Measurements from ENCODE around the gene SBSN.

SBSN gene

GRCh38 chr19:35560677-35561076 is 32.6 kb upstream of the SBSN start:
- H3K27me3 ChIP-seq (ENCODE audit: control insufficient read depth, insufficient read depth, low read length): peaks cover 37% of the 10 kb centered on the region

GRCh38 chr19:35560271-35560670 is 32.2 kb upstream of the SBSN start:
- peaks cover 37% of the 10 kb centered on the region for H3K27me3 ChIP-seq (ENCODE audit: control insufficient read depth, insufficient read depth, low read length)
- no peaks in the 10 kb centered on the region for H3K9me3 ChIP-seq (ENCODE audit: control insufficient read depth, insufficient read depth, low read length)
- H3K36me3 ChIP-seq (ENCODE audit: control insufficient read depth, insufficient read depth, low read length): no peaks in the 10 kb centered on the region
- no peaks in the 10 kb centered on the region for H3K4me1 ChIP-seq (ENCODE audit: control insufficient read depth, insufficient read depth, low read length)
- no peak overlapping the region for H3K9ac ChIP-seq (ENCODE audit: low read depth, low read length)
- H3K4me3 ChIP-seq (ENCODE audit: low read depth, low read length): no peak overlapping the region
- no peak overlapping the region for H3K27ac ChIP-seq (ENCODE audit: low read depth, low read length)

More at GRCh38 chr19:35560677-35561076, 32.6 kb upstream of the SBSN start:
- H3K9me3 ChIP-seq (ENCODE audit: control insufficient read depth, insufficient read depth, low read length): no peaks in the 10 kb centered on the region
- no peaks in the 10 kb centered on the region for H3K36me3 ChIP-seq (ENCODE audit: control insufficient read depth, insufficient read depth, low read length)
- H3K4me1 ChIP-seq (ENCODE audit: control insufficient read depth, insufficient read depth, low read length): no peaks in the 10 kb centered on the region
- no peak overlapping the region for H3K27ac ChIP-seq (ENCODE audit: low read depth, low read length)
- no peak overlapping the region for H3K9ac ChIP-seq (ENCODE audit: low read depth, low read length)
- no peak overlapping the region for H3K4me3 ChIP-seq (ENCODE audit: low read depth, low read length)

- no peaks in the 10 kb centered on the region for H3K36me3 ChIP-seq (ENCODE audit: control insufficient read depth, insufficient read depth, low read length)
- no peak overlapping the region for H3K4me3 ChIP-seq (ENCODE audit: low read depth, low read length)
- no peak overlapping the region for H3K9ac ChIP-seq (ENCODE audit: low read depth, low read length)
- peaks cover 37% of the 10 kb centered on the region for H3K27me3 ChIP-seq (ENCODE audit: control insufficient read depth, insufficient read depth, low read length)
- no peaks in the 10 kb centered on the region for H3K9me3 ChIP-seq (ENCODE audit: control insufficient read depth, insufficient read depth, low read length)
- no peaks in the 10 kb centered on the region for H3K4me1 ChIP-seq (ENCODE audit: control insufficient read depth, insufficient read depth, low read length)
- H3K27ac ChIP-seq (ENCODE audit: low read depth, low read length): no peak overlapping the region
These were observed 31.7 kb upstream of the SBSN start for GRCh38 chr19:35559781-35560180.

GRCh38 chr19:35559281-35559659 is 31.2 kb upstream of the SBSN start:
- Histone ChIP-seq H3K27ac (ENCODE audit: low read depth, low read length) (no peak overlapping the region), H3K9me3 (ENCODE audit: control insufficient read depth, insufficient read depth, low read length) (no peaks in the 10 kb centered on the region), H3K9ac (ENCODE audit: low read depth, low read length) (no peak overlapping the region), H3K4me1 (ENCODE audit: control insufficient read depth, insufficient read depth, low read length) (no peaks in the 10 kb centered on the region), H3K27me3 (ENCODE audit: control insufficient read depth, insufficient read depth, low read length) (peaks cover 37% of the 10 kb centered on the region), H3K36me3 (ENCODE audit: control insufficient read depth, insufficient read depth, low read length) (no peaks in the 10 kb centered on the region), H3K4me3 (ENCODE audit: low read depth, low read length) (no peak overlapping the region)

- Histone ChIP-seq H3K27ac (ENCODE audit: low read depth, low read length) (no peak overlapping the region), H3K36me3 (ENCODE audit: control insufficient read depth, insufficient read depth, low read length) (no peaks in the 10 kb centered on the region), H3K4me1 (ENCODE audit: control insufficient read depth, insufficient read depth, low read length) (no peaks in the 10 kb centered on the region), H3K27me3 (ENCODE audit: control insufficient read depth, insufficient read depth, low read length) (peaks cover 37% of the 10 kb centered on the region), H3K9me3 (ENCODE audit: control insufficient read depth, insufficient read depth, low read length) (no peaks in the 10 kb centered on the region), H3K4me3 (ENCODE audit: low read depth, low read length) (peak overlapping the region; percentile 80), H3K9ac (ENCODE audit: low read depth, low read length) (no peak overlapping the region)
These were observed 30.5 kb upstream of the SBSN start for GRCh38 chr19:35558400-35559280.

GRCh38 chr19:35557539-35558399 is 29.7 kb upstream of the SBSN start:
- Histone ChIP-seq H3K4me3 (ENCODE audit: low read depth, low read length) (peak overlapping the region; percentile 80), H3K36me3 (ENCODE audit: control insufficient read depth, insufficient read depth, low read length) (no peaks in the 10 kb centered on the region), H3K27me3 (ENCODE audit: control insufficient read depth, insufficient read depth, low read length) (peaks cover 37% of the 10 kb centered on the region), H3K27ac (ENCODE audit: low read depth, low read length) (no peak overlapping the region), H3K9me3 (ENCODE audit: control insufficient read depth, insufficient read depth, low read length) (no peaks in the 10 kb centered on the region), H3K4me1 (ENCODE audit: control insufficient read depth, insufficient read depth, low read length) (no peaks in the 10 kb centered on the region), H3K9ac (ENCODE audit: low read depth, low read length) (no peak overlapping the region)

GRCh38 chr19:35556846-35557538 is 28.9 kb upstream of the SBSN start:
- Histone ChIP-seq H3K27ac (ENCODE audit: low read depth, low read length) (no peak overlapping the region), H3K9me3 (ENCODE audit: control insufficient read depth, insufficient read depth, low read length) (no peaks in the 10 kb centered on the region), H3K4me1 (ENCODE audit: control insufficient read depth, insufficient read depth, low read length) (no peaks in the 10 kb centered on the region), H3K36me3 (ENCODE audit: control insufficient read depth, insufficient read depth, low read length) (no peaks in the 10 kb centered on the region), H3K4me3 (ENCODE audit: low read depth, low read length) (peak overlapping the region; percentile 80; the same call in 1 of the 2 replicates), H3K9ac (ENCODE audit: low read depth, low read length) (no peak overlapping the region), H3K27me3 (ENCODE audit: control insufficient read depth, insufficient read depth, low read length) (peaks cover 37% of the 10 kb centered on the region)

- no peak overlapping the region for H3K27ac ChIP-seq (ENCODE audit: low read depth, low read length)
- H3K9ac ChIP-seq (ENCODE audit: low read depth, low read length): no peak overlapping the region
- H3K9me3 ChIP-seq (ENCODE audit: control insufficient read depth, insufficient read depth, low read length): no peaks in the 10 kb centered on the region
- no peaks in the 10 kb centered on the region for H3K4me1 ChIP-seq (ENCODE audit: control insufficient read depth, insufficient read depth, low read length)
- no peak overlapping the region for H3K4me3 ChIP-seq (ENCODE audit: low read depth, low read length)
- peaks cover 37% of the 10 kb centered on the region for H3K27me3 ChIP-seq (ENCODE audit: control insufficient read depth, insufficient read depth, low read length)
- H3K36me3 ChIP-seq (ENCODE audit: control insufficient read depth, insufficient read depth, low read length): no peaks in the 10 kb centered on the region
These were observed 28.0 kb upstream of the SBSN start for GRCh38 chr19:35556025-35556590.

GRCh38 chr19:35555301-35556005 is 27.3 kb upstream of the SBSN start:
- no peaks in the 10 kb centered on the region for H3K4me1 ChIP-seq (ENCODE audit: control insufficient read depth, insufficient read depth, low read length)
- H3K9ac ChIP-seq (ENCODE audit: low read depth, low read length): no peak overlapping the region
- H3K9me3 ChIP-seq (ENCODE audit: control insufficient read depth, insufficient read depth, low read length): no peaks in the 10 kb centered on the region
- H3K4me3 ChIP-seq (ENCODE audit: low read depth, low read length): no peak overlapping the region
- no peak overlapping the region for H3K27ac ChIP-seq (ENCODE audit: low read depth, low read length)
- peaks cover 32% of the 10 kb centered on the region for H3K27me3 ChIP-seq (ENCODE audit: control insufficient read depth, insufficient read depth, low read length)
- H3K36me3 ChIP-seq (ENCODE audit: control insufficient read depth, insufficient read depth, low read length): peaks cover 6% of the 10 kb centered on the region; the same call in 1 of the 2 replicates

GRCh38 chr19:35554076-35554475 is 26.0 kb upstream of the SBSN start:
- Histone ChIP-seq H3K4me3 (ENCODE audit: low read depth, low read length) (no peak overlapping the region), H3K36me3 (ENCODE audit: control insufficient read depth, insufficient read depth, low read length) (peaks cover 14% of the 10 kb centered on the region), H3K27me3 (ENCODE audit: control insufficient read depth, insufficient read depth, low read length) (peaks cover 21% of the 10 kb centered on the region), H3K27ac (ENCODE audit: low read depth, low read length) (no peak overlapping the region), H3K9me3 (ENCODE audit: control insufficient read depth, insufficient read depth, low read length) (no peaks in the 10 kb centered on the region), H3K9ac (ENCODE audit: low read depth, low read length) (no peak overlapping the region), H3K4me1 (ENCODE audit: control insufficient read depth, insufficient read depth, low read length) (no peaks in the 10 kb centered on the region)
